K562 treated with DMSO at 1 percent for 24 hours (cell line): ENCODE results near the gene ESPNL. TPM values are rescaled to one million over a fixed set of nuclear protein-coding genes. Genes with fewer than 3 reads are reported as not detected.

Experiments
- total RNA-seq: library from RNA; unstranded; fragments of 300-600 nt; gene quantifications from 2 replicates; pipeline ENCODE4 v1.2.3, GENCODE V29; 2022; ENCODE audit warnings: low read depth; ENCODE audit not compliant: insufficient read depth

The ESPNL gene, protein sequence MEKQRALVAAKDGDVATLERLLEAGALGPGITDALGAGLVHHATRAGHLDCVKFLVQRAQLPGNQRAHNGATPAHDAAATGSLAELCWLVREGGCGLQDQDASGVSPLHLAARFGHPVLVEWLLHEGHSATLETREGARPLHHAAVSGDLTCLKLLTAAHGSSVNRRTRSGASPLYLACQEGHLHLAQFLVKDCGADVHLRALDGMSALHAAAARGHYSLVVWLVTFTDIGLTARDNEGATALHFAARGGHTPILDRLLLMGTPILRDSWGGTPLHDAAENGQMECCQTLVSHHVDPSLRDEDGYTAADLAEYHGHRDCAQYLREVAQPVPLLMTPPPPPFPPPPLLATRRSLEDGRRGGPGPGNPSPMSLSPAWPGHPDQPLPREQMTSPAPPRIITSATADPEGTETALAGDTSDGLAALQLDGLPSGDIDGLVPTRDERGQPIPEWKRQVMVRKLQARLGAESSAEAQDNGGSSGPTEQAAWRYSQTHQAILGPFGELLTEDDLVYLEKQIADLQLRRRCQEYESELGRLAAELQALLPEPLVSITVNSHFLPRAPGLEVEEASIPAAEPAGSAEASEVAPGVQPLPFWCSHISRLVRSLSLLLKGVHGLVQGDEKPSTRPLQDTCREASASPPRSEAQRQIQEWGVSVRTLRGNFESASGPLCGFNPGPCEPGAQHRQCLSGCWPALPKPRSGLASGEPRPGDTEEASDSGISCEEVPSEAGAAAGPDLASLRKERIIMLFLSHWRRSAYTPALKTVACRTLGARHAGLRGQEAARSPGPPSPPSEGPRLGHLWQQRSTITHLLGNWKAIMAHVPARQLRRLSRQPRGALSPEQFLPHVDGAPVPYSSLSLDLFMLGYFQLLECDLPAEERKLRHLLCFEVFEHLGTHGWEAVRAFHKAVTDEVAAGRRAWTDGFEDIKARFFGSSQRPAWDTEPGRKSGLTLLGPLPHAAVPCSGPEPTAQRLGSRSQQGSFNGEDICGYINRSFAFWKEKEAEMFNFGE
- 0.36 and 0.39 TPM in 2 replicates for total RNA-seq

DNA sequence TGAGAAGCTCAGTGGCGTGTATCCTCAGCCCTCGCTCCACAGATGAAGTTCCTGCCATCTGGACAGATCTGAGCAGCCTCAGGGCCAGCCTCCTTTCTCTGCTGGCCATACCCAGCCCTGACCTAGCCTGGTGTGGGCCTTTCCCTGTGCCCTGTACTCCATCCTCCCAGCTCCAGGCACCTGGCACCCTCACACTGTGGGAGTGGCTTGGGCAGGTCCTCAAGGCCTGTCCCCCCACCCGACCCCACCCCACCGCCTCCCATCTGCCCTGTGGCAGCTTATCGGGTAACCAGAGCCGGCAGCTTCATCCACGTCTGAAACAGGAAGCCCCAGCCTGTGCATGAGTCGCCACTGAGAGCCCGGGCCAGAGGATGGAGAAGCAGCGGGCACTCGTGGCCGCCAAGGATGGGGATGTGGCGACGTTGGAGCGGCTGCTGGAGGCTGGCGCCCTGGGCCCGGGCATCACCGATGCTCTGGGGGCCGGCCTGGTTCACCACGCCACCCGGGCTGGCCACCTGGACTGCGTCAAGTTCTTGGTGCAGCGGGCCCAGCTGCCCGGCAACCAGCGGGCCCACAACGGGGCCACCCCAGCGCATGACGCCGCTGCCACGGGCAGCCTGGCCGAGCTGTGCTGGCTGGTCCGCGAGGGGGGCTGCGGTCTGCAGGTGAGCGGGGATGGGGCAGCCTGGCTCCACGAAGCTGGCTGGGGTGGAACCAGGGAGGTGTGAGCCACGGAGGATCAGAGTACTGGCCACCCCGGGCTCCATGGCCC is at the start of gene ESPNL:
ESPNL (plus strand) TSS at position 292 of the 772 bp plus-strand sequence; CDS start at position 372, 80 bp downstream.

DNA sequence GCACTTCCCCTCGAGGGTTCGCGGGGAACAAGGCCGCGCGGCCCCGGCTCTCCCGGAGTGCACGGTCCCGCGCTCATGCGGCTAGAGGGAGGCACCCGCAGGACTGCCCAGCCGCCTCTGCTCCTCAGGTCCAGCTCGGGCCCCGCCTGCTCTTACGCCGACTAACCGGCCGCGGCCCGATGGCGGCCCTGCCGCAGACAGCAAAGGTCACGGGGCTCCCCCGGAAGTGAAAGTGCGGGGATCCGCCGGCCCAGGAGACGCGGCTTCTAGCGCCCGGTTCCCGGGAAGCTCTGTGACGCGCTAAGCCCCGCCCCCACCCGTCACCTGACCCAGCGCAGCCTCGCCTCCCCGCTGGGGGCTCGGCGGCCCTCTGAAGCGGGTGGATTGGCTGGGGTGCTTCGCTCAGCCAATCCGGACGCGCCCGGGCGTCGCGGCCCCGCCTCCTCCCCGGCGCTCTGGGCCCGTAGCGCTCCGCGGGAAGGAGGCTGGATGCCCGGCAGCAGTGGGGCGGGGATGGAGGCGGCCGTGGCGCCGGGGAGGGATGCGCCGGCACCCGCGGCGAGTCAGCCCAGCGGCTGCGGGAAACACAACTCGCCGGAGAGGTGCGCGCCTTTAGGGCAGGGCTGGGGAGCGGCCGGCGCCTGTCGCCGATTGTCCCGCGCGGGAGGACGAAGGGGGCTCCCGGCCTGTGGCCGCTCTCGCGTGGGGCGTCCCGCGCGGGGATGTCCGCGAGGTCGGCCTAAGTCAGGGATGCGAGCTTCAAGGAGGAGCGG is 39.4 kb upstream of the ESPNL start, which contains the start of gene SCLY:
SCLY (plus strand) TSS at position 460 of the 773 bp plus-strand sequence; CDS start at position 514, 54 bp downstream.

DNA sequence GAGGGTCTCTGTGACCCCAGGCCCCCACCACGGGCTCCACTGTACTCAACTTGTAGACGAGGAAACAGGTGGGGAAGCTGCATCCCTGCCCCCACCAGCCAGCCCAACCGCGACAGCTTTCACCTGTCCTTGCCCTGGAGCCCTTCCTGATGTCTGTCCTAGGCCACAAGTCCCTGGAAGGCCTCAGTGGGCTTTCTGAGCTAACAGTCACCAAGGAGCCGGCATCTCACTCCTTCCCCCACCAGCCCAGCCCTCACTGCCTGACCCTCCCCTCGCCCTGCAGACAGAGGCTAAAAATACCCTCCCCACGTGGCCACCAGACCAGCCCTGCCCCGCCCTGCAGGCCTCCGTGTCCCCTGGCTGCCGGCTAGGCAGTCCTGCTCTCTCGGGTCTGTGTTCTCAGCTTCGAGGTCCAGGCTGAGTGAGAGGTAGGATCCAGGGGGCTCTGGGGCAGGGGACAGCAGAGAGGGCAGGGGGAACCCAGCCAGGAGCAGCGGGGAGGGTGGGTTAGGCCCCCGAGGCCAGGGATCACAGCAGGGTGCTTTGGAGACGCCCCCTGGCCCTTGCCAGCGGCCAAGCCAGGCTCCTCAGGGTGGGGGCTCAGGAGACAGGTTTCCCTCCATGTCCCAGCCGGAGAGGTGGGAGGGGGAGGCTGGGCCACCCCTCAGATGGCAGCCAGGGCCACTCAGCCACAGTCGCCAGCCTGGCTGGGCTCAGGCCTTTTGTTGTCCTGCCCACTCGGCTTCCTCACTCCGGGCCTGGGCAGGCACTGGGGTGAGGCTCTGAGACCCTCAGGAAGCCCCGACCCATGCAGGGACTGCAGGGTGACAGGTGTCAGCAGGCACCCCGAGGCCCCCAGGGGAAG is 38.4 kb downstream of the ESPNL start, which contains the start of gene KLHL30:
KLHL30 (plus strand) TSS at position 338 of the 865 bp plus-strand sequence. CDS start 2,087 bp downstream, outside the sequence.

DNA sequence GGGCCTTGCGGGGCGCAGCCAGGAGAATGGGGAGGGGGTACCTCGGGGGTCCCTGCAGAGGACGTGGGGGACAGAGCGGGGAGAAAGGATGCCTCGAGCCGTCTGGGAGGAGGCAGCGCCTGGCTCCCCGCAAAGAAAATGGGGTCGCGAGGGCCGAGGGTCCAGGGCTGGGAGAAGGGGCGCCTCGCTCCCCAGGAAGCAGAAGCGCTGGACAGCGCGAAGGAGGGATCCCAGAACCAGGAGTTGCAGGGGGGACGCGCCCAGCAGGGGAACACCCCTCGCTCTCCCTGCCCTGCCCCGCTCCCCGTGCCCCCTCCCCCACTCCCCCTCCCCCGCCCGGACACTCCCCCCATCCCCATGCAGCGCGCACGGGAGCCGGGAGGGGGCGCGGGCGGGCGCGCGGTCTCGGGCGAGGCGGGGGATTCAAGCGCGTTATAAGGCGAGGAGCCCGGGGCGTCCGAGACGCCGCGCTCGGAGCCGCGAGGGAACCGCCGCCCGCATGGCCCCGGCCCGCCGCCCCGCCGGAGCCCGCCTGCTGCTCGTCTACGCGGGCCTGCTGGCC is 58.5 kb downstream of the ESPNL start, which contains the start of gene ERFE:
ERFE (plus strand) TSS at position 462 of the 562 bp plus-strand sequence; CDS start at position 500, 38 bp downstream.

Other genes with a start within 250 kb of the ESPNL start
- gene RAMP1, start 240.7 kb upstream of the ESPNL start, total RNA-seq = 0.42 TPM in 1 of 2 replicates, not detected in the other
- 36.5 and 37.8 TPM in 2 replicates for gene UBE2F, start 133.3 kb upstream of the ESPNL start, total RNA-seq
- gene SCLY, start 39.3 kb upstream of the ESPNL start, total RNA-seq = 13.5 and 24.0 TPM in 2 replicates
- not detected in 2 replicates for gene KLHL30, start 38.3 kb downstream of the ESPNL start, total RNA-seq
- gene ERFE, start 58.6 kb downstream of the ESPNL start, total RNA-seq = 30.0 and 40.2 TPM in 2 replicates
- gene ILKAP, start 103.4 kb downstream of the ESPNL start, total RNA-seq = 29.3 and 31.5 TPM in 2 replicates
- gene HES6, start 139.7 kb downstream of the ESPNL start, total RNA-seq = 267 and 302 TPM in 2 replicates
- gene PER2, start 188.3 kb downstream of the ESPNL start, total RNA-seq = 0.82 and 1.2 TPM in 2 replicates
- 3.0 TPM in 2 replicates for gene TRAF3IP1, start 220.2 kb downstream of the ESPNL start, total RNA-seq